Pulmonary artery endothelial cell (primary cell): ENCODE measurements around the gene RAPH1. TPM values are rescaled to one million over a fixed set of nuclear protein-coding genes. Genes with fewer than 3 reads are reported as not detected.
"Not testable (repeated sequence)": the region's sequence is repeated elsewhere in the genome, so short reads cannot be mapped to it uniquely, and the experiment has no call there.

Experiments used
- DNase-seq: peaks from one replicate; pipeline ENCODE4 v3.0.0-alpha.2; 2011; ENCODE audit warnings: low read depth, low spot score
- total RNA-seq: library from RNA; depleted of rRNA; stranded (reverse); fragments of >200 nt; gene quantifications from 2 replicates; pipeline ENCODE4 v1.2.3, GENCODE V29; 2014

Gene RAPH1
- total RNA-seq, 1 donor from 2014 or later: 43.1 TPM

DNA sequence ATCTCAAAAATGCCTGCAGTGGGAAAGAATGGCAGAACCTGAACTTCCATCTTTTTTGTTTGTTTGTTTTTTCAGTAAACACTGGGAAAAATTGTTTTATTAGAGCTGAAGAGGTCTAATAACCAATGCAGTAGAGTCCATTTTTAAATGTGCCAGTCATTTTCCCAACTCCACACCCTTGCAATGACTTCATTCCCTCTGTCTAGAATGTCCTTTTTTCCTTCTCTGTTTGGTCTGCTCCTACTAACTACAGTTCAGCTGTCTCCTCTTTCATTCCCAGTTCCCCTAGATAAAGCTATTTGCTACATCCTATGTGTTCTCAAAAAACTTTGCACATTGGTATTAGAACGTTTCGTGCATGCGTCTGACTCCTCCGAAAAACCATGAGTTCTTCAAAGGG is 9.3 kb upstream of the RAPH1 start:
- DNase-seq: no peak

DNA sequence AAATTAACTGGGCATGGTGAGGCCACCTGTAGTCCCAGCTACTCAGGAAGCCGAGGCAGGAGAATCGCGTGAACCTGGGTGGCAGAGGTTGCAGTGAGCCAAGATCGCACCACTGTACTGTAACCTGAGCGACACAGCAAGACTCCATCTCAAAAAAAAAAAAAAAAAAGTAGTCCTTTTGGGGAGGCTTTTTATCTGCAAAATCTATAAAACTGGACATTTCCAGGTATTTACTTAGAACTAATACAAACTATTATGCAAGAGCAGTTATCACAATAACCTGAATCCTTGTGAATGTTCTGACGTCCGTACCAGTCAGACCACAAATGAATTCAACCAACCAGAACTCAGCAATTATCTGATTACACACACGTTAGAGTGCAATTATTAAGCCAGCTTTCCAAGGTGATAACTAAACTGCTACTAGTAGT is 8.8 kb upstream of the RAPH1 start:
- DNase-seq: no peak

DNA sequence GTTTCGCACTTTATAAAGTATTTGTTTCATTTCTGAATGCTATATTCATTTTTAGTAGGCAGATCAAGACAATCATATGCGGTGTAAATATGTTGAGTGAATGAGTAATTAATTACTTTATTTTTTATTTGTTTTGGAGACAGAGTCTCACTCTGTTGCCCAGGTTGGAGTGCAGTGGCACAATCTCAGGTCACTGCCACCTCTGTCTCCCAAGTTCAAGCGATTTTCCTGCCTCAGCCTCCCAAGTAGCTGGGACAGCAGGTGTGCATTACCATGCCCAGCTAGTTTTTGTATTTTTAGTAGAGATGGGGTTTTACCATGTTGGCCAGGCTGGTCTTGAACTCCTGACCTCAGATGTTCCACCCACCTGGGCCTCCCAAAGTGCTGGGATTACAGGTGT is 5.5 kb upstream of the RAPH1 start:
- DNase-seq: not testable (repeated sequence)

DNA sequence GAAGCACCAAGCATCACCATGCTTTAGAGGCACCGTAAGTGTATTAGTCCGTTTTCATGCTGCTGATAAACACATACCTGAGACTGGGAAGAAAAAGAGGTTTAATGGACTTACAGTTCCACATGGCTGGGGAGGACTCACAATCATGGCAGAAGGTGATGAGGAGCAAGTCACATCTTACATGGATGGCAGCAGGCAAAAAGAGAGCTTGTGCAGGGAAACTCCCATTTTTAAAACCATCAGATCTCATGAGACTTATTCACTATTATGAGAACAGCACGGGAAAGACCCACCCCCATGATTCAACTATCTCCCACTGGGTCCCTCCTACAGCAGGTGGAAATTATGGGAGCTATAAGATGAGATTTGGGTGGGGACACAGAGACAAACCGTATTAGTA is 3.1 kb upstream of the RAPH1 start:
- not testable (repeated sequence) for DNase-seq

DNA sequence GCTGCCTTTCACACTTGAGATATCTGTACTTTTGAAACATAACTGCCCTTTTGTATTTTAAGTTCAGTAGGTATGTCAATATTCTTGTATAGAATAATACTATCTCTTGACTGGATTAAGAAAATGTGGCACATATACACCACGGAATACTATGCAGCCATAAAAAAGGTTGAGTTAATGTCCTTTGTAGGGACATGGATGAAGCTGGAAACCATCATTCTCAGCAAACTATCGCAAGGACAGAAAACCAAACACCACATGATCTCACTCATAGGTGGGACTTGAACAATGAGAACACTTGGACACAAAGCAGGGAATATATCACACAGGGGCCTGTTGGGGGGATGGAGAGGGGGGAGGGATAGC is 1.5 kb upstream of the RAPH1 start:
- DNase-seq: not testable (repeated sequence)

DNA sequence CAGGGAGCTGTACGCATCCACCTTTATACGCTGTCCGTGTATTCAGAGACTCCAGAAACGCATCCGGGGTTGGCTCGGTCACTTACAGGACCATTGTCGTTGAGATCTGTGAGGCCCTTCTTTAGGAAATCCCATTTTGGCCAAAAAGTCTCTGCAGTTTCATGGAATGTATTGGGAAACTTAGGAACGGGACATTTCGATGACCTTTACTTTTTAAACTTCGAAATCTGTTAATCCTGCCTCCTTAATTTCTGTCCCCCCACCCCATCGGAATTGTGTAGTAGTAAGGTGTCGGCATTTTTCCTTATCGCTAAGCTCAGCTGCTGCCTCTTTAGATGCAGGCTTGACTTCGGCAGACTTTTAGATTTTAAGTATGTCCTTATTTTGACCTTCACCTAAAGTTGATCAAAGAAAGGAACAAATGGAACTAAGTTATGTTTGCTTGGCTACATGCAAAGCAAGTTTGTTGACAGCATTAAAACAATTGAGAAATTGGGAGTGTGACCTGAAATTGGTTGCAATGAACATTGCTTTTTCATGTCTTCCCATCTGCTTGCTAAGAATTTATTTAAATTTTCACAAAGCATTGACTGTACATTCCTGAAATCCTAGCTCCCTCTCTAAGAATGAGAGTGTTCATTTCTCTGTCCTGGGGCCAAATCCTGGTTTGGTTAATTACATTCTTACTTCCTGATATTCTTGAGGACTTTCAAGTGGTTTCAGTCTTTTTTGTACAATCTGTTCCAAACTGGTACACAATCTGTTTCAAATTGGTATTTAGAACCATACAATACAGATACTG is 884 bp upstream of the RAPH1 start:
- DNase-seq: no peak

DNA sequence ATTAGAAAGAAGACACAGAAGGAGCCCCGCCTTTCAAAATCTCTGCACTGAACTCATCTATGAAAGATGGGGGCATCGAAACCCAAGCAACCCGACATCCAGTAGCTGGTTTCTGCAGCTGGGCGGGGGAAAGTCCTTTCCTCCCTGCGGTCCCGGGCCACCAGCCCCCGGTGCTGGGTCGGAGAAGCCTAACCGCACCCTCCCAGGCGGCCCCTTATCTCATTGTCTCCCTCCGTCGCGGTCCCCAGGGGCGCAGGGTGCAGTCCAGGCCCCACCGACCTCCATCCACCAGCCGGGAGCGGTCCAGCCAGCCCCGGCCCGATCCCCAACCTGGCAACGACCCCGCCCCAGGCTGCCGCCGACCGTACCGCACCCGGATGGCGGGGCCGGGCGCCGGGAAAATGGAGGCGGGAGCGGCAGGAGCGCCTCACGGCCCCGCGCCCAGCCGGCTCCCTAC is 452 bp downstream of the RAPH1 start:
- DNase-seq: no peak

DNA sequence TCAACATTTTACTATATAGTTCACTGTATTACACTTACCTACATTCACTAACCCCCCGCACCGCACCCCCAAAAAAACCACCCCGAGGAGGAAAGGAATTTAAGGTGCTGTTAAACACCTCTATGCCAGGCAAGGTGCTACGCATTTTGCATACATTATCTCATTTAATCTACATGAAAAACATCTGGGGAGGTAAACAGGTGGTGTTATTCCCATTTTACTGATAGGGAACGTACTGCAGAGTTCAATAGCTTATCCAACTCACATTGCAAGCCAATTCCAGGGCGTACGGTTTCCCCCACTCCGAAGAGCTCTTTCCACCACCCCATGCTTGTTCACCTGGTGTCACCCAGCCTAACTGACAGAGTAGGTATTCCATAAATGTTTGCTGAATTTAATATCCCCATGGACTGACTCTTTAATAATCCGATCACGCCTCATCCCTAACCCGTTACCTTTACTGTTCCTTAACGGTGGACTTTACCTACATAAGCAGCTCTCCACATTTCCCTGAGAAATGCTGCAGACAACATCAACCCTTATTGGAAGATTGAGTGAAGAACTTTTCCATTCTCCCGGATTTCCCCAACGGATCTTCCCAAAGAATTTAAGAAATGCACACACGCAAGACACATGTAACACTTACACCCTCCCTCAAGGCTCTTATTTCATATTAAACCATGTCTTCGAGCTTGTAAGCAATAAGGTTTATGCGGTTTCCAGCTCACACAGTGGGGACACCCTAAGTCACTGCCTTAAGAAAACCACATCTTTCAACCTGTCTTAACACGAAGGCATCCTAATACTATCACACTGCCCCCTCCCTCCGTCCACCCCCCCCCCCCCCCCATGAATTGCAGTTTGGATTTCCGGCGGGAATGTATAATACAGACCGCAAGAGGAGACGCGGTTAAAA is 1.2 kb downstream of the RAPH1 start:
- DNase-seq: no peak

DNA sequence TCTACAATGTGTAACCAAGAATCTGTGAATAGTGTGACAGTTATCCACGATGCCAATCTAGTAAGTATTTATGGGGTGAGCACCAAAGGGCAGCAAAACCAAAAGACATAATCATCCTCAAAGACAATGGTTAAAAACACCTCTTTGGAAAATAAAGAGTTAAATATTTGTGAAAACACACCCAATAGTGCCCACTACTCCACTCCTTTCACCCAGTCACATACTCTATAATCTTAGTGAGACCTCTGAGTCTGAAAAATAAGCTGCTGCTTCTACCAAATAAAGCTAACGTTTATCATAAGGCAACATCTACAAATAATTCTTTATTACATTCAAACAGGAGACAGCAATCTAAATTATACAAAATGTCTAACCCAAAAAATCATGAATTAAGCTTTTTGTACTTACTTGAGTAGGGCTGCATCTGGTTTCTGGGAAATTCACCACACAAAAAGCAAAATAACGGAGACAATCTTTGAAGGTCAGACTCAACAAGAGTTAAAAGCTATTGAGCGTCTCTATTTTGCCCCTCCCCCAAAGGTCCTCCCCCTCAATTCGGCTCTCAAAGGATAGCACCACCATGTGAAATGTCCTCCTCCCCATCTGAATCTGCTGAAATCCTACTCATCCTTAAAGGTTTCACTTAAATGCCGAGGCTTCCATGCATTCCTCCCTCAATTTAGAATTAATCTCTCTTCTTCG is 2.0 kb downstream of the RAPH1 start:
- no peak for DNase-seq

DNA sequence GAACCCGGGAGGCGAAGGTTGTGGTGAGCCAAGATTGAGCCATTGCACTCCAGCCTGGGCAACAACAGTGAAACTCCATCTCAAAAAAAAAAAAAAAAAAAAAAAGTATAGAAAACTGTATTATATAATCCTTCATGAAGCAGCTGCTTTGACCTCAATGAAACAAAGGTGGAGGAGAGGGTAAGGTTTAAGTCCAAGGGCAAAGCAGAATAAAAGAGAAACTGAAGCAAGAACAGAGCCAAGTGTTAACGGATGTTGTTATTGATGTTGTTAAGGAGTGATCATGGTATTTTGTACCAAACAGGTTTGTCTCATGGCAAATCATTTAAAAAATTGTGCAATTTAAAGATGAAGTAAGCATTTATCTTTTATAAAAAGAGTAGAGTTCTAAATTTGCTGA is 7.4 kb downstream of the RAPH1 start:
- no peak for DNase-seq

DNA sequence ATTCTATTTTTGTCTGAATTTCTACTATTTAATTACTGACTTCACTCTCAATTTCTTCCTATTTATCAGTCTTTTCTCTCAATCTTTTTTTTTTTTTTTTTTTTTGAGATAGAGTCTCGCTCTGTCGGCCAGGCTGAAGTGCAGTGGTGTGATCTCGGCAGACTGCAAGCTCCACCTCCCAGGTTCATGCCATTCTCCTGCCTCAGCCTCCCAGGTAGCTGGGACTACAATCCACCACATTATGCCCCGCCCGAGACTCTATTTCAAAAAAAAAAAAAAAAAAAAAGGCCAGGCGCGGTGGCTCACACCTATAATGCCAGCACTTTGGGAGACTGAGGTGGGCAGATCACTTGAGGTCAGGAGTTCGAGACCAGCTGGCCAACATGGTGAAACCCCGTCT is 21.8 kb downstream of the RAPH1 start:
- DNase-seq: not testable (repeated sequence)

DNA sequence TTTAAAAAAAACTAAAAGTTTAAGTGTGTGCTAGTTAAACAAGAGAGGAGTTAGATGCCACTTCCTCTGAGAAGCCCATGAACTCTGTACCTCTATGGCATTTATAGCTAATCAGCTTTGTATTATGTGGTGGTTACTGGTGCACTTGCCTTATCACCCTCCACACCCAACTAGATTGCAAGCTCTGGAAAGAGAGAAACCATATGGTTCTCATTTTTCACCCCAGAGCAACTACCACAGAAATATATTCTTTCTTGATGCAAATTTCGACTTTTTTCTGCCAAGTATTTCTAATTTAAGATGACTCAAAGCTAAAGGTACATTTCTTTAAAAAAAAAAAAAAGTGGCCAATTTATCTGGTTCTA is 24.2 kb downstream of the RAPH1 start:
- DNase-seq: no peak

DNA sequence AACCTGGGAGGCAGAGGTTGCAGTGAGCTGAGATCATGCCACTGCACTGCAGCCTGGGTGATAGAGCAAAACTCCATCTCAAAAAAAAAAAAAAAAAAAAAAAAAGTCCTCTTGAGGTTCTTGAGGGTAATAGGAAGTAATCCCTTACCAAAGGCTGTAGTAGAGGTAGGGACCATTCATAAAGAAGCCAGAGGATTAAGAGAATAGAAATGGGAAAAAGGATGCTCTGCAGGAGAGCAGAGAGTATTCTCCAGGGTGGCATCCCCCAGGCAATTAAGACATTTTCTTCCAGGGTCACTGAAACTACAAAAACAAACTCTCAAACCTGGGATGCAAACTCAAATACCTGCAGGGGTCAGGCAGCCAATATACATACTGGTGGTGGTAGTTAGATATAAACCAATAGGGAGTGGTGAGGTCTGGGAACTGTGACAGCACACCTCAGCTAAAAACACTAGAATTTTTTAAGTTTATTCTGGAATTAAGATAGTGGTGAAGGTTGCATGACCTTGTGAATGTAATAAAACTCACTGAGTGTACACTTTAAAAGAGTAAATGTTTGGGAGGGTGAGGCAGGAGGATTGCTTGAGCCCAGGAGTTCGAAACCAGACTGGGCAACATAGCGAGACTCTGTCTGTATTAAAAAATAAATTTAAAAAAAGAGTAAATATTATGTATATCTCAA is 24.7 kb downstream of the RAPH1 start:
- DNase-seq: no peak

DNA sequence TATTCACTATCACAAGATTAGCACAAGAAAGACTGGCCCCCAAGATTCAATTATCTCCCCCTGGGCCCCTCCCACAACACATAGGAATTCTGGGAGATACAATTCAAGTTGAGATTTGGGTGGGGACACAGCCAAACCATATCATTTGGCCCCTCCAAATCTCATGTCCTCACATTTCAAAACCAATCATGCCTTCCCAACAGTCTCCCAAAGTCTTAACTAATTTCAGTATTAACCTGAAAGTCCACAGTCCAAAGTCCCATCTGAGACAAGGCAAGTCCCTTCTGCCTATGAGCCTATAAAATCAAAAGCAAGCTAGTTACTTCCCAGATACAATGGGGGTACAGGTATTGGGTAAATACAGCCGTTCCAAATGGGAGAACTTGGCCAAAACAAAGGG is 31.6 kb downstream of the RAPH1 start:
- not testable (repeated sequence) for DNase-seq

DNA sequence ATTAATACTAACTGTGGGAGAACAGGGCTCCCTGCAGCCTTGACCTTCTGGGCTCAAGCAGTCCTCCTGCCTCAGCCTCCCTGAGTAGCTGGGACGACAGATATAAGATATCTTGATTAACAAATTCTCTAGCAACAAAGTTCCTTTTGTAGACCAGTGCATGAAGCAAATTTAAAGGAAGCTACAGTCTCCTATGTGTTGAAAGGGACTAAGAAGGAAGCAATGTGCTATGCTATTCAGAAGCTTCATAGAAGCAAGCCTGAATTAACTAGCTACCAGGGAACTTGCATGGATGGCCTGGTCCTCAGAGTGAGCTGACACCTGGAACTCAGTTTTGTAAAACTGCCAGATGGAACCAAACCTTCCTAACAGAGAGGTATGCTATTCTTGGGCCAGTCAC is 33.2 kb downstream of the RAPH1 start:
- no peak for DNase-seq

DNA sequence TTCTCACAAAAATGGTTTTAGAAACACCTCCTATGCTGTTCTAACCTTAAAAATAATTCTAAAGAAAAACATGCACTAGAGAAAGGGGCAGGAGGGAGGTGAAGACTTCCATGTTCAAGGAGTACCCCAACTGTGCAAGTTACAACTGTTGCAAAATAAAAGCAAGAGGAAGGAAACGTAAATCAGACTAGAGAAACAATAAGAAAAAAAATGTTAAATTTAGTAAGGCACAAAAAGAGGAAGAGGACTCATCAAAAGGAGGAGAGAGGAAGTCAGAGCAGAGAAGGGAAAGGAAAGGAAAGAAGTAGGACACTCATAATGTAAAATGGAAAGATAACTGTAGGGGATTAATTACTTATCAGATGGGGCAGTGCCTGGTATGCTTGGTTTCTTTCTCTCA is 34.1 kb downstream of the RAPH1 start:
- DNase-seq: no peak

DNA sequence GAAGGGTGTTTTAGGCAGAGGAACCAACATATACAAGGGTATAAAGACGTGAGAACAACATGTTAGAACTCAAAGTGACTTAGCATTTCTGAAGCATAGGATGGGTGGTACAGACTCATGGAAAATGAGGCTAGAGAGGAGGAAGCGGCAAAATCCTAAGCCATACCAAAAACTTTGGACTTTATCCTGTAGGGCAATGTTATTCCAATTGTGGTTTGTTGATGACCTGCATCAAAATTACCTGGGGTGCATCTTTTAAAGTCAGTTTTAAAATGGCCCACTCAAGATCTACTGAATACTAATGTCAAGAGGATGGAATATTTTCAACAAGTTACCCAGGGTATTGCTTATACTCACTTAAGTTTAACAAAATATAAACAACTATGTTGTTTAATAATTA is 34.8 kb downstream of the RAPH1 start:
- DNase-seq: no peak

DNA sequence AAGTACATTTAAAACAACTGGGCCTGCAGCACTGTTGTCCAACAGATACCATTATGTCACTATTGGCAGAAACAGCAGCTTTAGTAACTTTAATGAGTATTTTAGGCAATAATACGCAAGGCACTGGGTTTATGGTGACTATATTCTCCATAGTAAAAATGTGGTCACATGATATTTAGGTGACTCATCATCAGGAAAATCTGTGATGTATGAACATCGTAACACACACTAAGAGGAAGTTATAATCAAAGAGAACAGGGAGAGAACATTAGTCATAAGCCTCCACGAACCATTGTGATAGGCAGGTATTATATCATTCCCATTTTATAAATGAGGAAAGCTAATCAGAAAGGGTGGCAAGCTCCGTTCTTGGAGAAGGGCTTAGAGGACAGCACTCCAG is 36.9 kb downstream of the RAPH1 start:
- peak; percentile 32 for DNase-seq

DNA sequence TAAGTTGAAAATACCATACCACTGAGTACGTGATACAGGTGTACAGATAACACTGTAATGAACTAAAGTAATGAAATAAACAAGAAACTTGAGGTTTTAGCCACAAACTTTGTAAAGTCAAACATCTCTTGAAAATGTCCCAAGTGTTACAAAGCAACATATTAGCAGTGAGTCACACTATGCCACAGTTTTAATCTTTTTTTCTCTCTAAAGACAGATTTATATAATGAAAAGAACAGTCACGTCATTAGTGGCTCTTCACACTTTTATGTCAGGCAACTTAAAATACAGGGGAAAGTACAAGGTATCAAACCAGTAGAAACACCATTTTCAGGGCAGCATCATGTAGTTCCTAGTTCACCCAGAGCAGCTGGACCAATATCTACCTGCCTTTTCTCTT is 42.1 kb downstream of the RAPH1 start:
- no peak for DNase-seq

DNA sequence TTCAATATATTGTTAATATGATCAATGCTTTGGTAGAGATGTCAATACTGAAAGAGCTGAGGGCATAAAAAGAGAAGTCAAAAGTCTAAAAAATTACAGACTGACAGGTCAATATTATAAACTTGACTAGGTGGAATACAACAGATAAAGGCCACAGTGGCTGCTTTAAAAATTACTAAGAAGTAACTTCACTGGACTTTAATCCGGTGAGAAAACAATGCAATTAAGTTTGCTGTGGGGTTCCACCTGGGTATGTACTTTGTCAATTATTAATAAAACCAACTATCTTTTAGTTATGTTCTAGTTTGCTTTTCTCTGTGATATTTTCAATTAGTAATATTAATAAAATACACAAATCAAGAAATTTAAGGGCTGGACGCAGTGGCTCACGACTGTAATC is 44.7 kb downstream of the RAPH1 start:
- no peak for DNase-seq

DNA sequence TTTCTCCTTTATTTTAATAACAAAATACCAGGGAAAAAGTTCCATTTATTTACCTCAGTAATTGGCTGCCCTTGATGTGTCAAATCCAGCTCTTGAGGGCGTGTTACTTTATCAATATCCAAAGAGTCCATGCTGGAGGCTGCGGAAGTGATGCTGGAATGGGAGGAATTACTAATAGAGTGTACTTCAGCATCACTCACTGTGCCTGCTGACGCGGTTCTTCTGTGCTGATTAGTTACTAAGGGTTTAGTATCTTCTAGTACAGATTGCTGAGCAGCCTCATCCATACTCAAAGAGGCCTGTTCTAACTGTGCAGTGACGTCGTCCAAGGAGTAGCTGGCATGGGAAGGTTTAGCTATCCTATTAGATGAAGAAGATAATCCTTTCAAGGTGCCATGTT is 45.6 kb downstream of the RAPH1 start:
- DNase-seq: no peak
